Activated CD4-positive, alpha-beta T cell treated with anti-CD3 and anti-CD28 coated beads, Interleukin-2, amount 50 U/mL, for 16 hours (primary cell): ENCODE results near the gene FRMD5.
"Not testable (repeated sequence)": the region's sequence is repeated elsewhere in the genome, so short reads cannot be mapped to it uniquely, and the experiment has no call there.

Experiments
- DNase-seq: peaks from one replicate; pipeline ENCODE4 v3.0.0-alpha.2; 2020

Gene FRMD5

DNA sequence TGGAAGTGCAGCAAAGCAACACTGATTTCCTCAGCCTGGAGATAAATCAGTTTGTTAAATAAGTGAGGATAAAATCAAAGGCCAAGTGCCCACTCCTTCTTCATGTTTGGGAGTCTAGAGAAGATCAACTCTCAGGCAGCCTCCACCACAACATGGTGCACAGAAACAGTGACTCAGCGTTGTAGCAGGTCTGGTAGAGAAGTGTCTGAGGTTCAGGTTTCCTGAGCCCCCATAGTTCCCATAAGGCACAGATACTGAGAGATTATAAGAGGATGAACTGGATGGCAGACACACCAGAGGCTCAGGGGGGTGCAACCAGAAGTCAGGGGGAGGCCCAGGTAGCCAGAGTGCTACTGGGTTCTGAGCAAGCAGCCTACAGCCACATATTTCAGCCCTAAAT, 166.7 kb downstream of the FRMD5 start:
- no peak for DNase-seq

DNA sequence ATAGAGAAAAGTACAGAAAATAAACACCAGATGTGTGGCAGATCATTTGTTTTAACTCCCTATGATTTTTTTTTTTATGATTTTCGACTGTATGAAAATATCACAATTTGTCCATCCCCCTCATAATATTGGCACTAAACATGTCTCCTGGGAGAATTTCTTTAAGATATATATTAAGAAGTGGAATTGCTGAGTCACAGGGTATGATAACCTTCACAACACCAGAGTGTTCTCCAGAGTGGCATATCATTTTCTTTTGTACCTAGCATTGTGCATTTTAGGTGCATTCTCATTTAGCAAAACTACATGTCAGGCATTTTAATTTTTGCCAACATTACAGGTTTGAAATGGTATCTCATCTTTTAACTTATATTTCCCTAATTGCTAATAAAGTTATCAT, 170.9 kb downstream of the FRMD5 start:
- DNase-seq = no peak

DNA sequence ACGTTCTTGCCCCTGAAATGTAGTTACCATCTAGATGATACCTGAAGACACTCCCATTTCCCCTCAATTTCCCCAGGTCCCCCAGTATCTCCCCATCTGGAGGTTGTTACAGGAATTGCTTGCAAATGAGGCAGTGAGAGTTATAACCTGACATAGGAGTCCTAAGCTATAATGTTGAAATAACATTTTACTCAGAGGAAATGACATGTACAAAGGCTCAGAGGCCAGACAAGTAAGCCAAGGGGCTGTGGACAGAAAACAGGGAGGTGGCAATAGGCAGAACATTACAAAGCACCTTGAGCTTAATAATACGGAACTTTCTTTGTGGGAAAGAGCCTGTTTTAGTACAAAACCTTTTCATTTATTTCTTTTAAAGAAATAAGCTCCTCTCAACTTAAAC, 171.9 kb downstream of the FRMD5 start:
- no peak for DNase-seq

DNA sequence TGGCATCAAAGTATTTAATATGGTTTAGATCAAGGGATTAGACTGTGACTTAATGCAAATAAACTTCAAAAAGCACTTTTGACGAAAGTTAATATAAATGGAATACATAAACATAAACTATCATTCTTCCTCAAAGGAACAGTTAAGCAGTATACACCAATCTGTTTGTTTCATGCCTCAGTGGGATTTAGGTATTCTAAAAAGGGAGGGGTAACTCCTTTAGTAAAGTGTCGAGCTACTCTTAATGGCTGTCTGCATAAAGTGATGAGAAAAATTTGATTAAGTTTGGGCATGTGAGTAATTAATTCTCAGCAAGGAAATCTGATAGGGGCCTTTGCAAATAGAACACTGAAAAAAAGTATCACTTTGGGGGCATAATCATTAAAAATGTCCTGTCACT, 176.9 kb downstream of the FRMD5 start:
- no peak for DNase-seq

DNA sequence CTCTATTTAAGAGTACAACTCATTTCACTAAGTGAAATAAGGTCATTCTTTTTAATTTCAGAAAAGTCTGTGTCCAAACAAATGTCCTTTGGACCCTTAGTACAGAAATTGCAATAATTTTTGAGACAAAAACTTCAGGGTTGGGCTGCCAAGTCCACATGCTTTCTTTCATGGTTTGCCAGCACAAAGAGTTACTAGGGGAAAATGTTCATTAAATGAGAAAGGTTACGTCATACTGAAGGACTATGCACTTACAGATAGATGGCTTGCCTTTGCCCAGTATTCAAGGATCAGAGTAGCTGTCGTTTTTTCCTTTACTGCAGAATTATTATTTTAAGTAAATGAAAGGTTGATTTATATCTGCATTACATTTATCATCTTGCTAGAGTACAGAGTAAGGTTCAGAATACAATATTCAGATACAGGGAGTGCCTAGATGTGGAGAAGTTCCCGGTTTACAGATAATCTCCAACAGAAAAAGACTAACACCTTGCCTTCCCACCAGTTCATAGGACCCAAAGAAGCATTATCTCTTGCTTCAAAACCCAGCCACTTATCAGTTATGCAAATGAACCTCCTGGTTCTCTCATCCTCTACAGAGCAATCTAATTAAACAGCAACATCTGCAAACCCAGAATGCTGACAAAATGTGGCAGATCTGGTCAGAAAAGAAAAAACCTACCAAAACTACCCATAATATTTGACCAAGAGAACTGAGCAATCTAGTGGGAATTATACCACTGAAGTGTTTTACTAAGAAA, 179.3 kb downstream of the FRMD5 start:
- DNase-seq = no peak

DNA sequence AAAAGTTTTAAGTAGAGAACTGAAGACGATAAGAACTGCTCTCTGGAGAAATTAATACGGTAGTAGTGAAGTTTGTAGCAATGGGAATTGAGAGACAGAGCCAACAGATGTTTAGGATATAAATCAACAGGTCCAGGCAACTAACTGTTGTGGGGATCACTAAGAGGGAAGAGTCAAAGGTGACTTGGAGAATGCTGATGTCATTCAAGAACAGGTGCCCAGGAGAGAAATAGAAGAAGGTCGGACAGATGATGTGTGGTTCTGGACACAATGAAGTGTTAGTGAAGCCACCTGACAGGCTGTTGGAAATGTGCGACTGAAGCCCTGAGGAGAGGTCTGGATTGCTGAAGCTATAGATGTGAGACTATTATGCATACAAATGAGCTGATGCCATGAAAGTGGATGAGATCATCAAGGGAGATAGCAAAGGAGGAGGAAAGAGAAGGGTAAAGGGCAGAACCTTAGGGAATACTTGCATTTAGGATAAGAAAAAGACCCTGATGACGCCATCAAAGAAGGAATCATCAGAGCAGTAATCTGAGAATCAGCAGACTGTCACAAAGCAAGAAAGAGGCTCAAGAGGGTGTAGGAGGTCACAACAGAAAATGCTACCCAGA, 183.7 kb downstream of the FRMD5 start:
- no peak for DNase-seq

DNA sequence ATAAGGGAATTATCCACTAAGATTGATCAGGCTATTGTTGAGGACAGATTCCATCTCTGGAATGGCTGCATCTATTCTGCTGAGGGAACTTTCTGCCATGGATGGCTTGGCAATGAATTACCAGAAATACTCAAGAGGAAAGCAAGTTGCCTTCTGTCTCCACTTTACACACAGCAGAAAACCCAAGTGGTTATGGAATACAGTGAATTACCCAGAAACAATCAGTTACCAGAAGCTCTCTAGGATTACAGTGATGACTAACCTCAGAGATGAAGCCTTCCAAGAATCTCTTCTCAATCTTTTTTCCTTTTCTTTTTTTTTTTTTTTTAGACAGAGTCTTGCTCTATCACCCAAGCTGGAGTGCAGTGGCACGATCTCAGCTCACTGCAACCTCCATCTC, 185.0 kb downstream of the FRMD5 start:
- no peak for DNase-seq

DNA sequence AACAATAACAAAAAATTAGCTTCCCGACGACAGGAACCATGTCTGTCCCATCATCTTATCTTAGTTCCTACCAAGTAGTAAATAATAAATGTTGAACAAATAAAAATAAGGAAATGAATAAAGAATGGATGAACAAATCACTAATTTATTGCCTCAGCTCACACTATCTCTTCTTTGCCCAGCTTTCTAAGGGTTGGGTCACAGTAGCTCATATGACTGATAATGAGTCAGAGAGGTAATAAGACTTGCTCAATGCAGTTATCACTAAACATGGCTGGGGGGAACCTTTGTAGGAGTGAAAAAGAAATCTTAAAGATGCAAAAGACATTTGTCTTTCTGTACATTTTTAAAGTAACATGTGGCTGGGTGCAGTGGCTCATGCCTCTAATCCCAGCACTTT, 186.0 kb downstream of the FRMD5 start:
- no peak for DNase-seq

DNA sequence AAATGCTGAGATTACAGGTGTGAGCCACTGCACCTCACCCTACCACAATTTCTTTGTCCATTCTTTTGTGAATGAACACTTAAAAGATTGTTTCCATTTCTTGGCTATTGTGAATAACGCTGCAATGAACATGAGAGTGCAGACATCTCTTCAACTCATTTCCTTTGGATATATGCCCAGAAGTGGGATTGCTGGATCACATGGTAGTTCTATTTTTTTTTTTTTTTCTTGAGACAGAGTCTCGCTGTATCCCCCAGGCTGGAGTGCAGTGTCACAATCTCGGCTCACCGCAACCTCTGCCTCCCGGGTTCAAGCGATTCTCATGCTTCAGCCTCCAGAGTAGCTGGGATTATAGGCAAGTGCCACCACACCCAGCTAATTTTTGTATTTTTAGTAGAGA, 194.8 kb downstream of the FRMD5 start:
- not testable (repeated sequence) for DNase-seq

DNA sequence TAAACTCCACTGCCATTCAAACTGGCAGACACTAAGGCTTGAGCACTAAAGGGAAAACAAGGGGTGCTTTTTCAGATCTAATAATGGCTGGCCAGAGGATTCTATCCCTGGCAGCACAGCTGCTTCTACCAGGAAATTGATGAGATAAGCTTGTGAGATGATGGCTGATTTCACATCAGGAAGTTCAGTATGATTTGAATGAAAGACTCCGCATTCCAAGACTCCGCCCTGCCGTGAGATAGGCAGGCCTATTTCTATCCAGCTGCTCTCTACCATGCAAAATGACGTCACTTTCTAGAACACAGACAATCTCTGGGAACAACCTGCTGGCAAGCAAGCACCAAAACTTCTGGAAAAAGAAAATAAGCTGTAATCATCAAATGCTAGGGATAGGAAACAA, 196.5 kb downstream of the FRMD5 start:
- no peak for DNase-seq

DNA sequence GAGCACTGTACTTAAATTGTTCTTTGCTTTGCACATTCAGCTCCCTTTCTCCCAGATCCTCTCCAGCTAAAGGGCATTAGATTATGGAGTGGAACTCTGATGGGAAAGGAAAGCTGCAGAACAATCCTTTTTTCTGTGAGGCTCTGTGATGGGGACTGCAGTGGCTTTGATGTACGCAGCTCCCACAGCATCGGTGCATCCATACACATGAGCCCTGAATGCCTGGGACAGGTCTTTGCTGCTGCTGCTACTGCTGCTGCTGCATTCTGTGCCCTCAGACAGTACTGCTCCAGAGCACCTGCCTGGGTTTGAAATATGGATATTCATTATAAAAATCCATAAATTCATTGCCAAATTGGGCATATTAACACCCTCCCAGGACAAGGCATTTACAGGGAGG, 203.9 kb downstream of the FRMD5 start:
- no peak for DNase-seq

DNA sequence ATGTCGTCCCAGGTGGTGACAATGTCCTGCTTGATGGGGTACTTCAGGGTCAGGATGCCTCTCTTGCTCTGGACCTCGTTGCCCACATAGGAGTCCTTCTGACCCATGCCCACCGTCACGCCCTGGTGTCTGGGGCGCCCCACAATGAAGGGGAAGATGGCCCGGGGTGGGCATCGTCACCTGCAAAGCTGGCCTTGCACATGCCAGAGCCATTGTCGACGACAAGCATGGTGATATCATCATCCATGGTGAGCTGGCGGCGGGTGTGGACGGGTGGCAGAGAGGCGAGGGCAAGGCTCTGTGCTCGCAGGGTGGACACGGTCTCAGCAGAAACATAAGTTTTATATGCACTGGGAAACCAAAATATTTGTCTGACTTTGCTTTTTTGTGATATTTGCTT, 205.1 kb downstream of the FRMD5 start:
- DNase-seq = no peak

DNA sequence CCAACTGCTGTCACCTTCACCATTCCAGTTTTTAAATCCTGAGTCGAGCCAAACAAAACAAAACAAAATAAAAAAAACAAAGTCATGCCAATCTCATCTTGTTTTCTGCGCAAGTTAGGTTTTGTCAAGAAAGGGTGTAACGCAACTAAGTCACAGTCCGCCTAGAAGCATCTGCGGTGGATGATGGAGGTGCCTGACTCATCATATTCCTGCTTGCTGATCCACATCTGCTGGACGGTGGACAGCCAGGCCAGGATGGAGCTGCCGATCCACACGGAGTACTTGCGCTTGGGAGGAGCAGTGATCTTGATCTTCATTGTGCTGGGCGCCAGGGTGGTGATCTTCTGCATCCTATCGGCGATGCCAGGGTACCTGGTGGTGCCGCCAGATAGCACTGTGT, 206.2 kb downstream of the FRMD5 start:
- no peak for DNase-seq

DNA sequence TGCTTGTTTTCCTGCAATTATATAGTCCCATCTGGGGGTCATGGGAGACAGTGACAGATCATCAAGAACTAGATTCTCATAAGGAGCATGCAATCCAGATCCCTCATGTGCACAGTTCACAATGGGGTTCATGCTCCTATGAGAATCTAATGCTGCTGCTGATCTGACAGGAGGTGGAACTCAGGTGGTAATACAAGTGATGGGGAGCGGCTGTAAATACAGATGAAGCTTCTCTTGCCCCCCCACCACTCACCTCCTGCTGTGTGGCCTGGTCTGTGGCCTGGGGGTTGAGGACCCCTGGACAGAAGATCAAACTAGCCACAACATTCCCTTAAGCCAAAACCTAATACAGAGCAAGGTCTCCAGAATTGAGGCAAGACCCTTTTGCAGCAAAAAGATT, 207.1 kb downstream of the FRMD5 start:
- DNase-seq = no peak

DNA sequence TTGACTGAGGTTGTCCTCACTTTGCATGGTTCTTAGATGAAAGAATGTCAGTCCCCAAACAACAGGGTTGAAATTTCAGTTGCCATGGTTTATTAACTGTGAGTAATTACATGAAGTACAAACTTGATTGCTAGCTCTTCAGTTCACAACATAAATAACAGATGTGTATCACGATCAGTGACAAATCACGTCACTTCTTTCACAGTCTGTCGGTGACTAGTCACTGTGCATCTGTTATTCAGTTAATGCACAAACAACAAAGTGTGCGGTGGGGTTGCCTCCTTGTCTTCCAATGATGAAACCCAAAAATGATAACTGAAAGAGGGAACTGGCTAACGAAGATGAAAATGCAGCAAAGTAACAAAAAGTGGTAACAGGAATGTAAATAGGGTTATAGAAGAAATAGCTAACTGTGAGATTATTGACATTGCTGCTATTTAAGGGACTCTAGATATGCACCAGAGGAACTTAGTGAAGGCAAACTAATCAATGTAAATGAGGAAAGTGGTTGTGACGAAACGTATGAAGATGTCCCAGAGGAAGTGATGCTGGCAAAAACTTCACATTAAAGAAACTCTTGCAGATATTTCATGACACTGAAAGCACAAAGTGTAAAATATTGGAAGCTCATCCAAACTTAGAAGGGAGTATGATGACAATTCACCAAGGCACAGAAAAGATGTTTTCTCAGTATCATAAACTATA, 208.9 kb downstream of the FRMD5 start:
- no peak for DNase-seq

DNA sequence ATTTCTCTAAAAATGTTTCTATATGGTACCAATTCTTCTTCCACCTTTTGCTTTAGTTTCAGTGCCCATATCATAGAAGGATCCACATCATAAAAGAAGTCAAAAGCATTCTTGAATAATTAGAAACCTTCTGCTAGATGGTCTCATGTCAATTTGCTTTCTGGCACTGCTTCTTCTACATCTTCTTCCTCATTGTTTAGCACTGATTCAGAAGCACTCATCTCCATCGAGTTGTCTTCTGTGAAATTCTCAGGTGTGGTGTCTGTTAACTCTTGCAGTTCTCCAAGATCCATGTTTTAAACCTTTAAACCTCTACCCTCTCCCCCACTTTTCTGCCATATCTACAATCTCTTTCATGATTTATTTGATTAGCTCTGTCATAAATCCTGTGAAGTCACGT, 213.5 kb downstream of the FRMD5 start:
- no peak for DNase-seq

DNA sequence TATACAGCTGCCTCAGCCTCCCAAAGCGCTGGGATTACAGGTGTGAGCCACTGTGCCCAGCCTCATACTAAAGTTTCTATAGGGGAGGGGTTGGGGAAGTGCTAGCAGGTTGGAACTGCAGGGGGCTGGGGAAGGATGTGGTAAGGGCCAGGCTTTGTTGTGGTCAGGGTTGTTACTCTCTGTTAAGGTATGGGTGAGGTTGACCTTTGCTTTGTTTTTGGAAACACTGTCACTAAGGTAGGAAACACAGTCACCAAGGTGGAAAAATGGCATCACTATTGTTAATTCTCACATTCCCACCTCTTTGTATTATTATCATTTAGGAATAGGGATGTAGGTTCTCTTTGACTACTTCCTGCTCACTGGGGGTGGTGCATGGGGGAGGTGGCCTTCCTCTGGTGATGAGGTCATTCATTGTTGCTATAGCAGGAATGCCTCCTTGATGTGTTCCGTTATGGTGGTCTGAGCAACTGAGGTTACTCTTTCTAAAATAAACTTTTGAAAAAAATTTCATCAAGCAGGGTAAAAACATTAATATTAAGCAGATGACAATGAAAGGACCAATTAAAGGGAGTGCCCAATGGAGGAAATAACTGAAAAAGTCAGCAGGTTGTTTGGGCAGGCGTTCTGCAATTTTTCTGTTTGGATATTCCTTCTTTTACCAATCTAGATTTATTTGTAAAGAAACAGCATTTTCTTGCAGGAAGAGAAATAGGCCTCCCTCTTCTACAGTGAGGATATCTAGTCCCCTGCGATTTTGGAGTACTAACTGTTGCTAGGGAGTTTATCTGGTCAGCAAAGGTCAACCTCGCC, 217.8 kb downstream of the FRMD5 start:
- peak; percentile 65 for DNase-seq

DNA sequence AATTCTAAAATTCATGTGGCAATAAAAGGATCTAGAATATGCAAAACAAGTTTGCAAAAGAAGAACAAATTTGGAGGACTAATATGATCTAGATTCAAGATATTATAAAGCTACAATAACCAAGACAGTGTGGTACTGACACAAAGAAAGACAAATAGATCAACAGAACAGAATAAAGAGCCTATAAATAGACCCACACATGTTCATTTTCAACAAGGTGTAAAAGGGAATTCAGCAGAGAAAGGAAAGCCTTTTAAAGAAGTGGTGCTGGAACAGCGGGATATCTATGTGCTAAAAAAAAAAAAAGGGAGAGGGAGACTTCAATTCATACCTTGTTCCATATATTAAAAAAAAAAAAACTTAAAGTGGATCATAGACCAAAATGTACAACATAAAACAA, 219.3 kb downstream of the FRMD5 start:
- no peak for DNase-seq

DNA sequence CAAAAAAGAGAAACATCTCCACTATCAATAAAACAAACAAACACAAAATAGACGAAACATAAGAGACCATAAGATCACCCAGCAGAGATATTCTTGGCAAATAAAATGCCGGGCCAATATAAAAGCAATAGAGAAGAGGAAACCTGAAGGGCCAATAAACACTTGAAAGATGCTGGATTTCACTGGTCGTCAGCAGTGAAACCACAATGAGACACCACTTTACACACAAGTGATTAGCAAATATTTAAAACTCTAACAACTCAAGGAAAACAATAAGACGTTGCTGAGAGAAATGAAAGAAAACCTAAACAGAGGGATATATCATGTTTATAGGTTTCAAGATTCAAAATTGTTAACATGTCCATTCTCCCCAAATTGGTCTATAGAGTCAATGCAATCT, 219.7 kb downstream of the FRMD5 start:
- no peak for DNase-seq

DNA sequence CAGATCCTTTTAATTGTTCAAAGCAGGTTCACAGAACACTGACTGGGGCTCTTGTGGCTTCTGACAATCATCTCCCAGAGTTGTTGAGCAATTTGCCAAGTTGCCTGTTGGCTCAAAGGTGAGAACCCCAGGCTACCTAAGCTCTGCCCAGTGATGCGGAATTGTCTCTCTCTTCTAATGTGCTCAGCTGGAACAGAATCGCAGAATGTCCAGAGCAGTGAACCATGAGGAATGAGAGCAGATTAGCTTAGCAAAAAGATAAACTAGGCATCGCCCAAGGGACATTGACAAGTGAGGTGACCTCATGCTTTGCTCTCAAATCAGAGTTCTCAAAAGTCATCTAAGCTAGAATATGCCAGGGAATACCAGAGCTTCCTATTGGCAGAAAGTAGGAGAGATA, 220.2 kb downstream of the FRMD5 start:
- DNase-seq = no peak

DNA sequence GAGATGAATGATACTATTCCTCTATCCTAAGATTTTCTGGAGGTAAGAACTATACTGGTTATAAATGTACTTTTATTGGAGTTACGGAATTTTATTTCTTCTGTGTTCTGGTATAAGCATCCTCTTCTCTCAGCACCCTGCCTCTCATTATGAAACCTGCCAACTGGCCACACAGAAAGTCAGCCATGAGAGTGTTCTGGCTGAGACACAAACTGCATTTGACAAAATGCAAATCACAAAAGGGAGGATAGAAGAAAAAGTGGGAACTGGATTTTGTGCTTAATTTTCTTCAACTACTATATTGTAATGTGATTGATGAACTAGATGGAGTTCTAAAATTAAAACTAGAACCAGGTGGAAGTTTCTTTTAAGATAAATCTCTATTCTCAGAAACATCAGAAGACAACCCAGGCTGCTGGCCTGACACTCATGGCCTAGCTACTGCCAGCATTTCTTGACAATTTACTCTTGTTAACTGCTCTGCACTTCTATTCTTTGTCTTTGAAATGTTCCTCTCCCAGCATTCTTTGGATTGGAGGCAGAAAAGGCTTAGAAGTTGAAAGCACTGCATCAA, 225.2 kb downstream of the FRMD5 start:
- DNase-seq = no peak

DNA sequence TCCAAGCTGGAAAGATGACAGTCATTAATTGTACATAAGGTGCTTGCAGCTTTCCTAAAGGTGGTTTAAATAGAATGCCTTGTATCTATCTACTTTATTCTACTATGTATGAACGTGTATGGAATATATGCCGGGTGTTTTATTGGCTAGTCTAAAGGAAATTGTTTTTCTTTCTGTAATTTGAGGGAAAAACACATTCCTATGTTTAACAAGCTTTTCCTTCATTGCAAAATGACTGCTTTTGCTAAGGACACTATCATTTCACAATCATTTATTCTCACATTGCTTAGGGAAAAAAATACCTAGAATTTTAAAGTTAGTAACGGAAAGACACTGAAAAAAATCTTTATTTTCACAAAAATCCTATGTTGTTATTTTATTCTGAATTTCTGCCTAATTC, 226.5 kb downstream of the FRMD5 start:
- DNase-seq = no peak

DNA sequence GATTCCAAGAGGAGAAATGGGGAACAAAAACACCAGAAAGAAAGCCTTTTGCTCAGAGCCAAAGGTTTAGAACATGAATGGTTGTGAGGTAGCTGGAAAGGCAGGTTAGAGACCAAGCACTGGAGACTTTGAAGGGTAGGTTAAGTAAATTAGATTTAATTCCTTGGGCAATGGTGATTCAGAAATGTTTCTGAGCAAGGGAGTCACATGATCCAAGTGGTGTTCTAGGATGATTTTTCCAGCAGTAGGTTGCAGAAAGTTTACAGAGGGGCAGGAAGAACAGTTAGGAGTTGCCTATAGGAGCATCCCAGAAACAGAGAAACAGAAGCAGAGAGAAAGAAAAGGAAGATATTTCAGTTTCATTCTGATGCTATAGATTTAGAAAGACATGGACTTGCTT, 228.4 kb downstream of the FRMD5 start:
- DNase-seq = no peak
